ENCODE measurements around the gene WNT7A.
"Not testable (repeated sequence)": the region's sequence is repeated elsewhere in the genome, so short reads cannot be mapped to it uniquely, and the experiment has no call there.

The WNT7A gene
- 1.1 to 1.5 reads per million in 2 donors for total RNA-seq

GRCh38 chr3:13879946-13880810 is at the start of gene WNT7A:
Gene WNT7A, minus strand, starts transcription at chr3:13880071. Its CDS starts 255 bp downstream, at chr3:13879816.
- DNase-seq, result peak; percentile 30

GRCh38 chr3:13928741-13929140 is 48.9 kb upstream of the WNT7A start:
- not testable (repeated sequence) for DNase-seq

GRCh38 chr3:13927295-13927694 is 47.4 kb upstream of the WNT7A start:
- no peak for DNase-seq

- DNase-seq, result no peak
These were observed 36.5 kb upstream of the WNT7A start for GRCh38 chr3:13916375-13916774.

GRCh38 chr3:13902648-13903238 is 22.9 kb upstream of the WNT7A start:
- no peak for DNase-seq

- DNase-seq, result no peak
These were observed 22.2 kb upstream of the WNT7A start for GRCh38 chr3:13901935-13902584.

- no peak for DNase-seq
These were observed 18.5 kb upstream of the WNT7A start for GRCh38 chr3:13898346-13898745.

- DNase-seq, result no peak
These were observed 16.7 kb upstream of the WNT7A start for GRCh38 chr3:13896473-13897154.

GRCh38 chr3:13895155-13896105 is 15.6 kb upstream of the WNT7A start:
- DNase-seq, result peak; percentile 86

GRCh38 chr3:13894807-13895154 is 14.9 kb upstream of the WNT7A start:
- DNase-seq, result no peak

GRCh38 chr3:13894096-13894806 is 14.4 kb upstream of the WNT7A start:
- DNase-seq, result no peak

- no peak for DNase-seq
These were observed 12.4 kb upstream of the WNT7A start for GRCh38 chr3:13892304-13892703.

- DNase-seq, result no peak
These were observed 11.7 kb upstream of the WNT7A start for GRCh38 chr3:13891492-13892073.

GRCh38 chr3:13891017-13891392 is 11.1 kb upstream of the WNT7A start:
- DNase-seq, result no peak

GRCh38 chr3:13890377-13891016 is 10.6 kb upstream of the WNT7A start:
- DNase-seq, result peak; percentile 11

GRCh38 chr3:13888576-13888975 is 8.7 kb upstream of the WNT7A start:
- DNase-seq, result no peak

GRCh38 chr3:13887495-13888300 is 7.8 kb upstream of the WNT7A start:
- DNase-seq, result no peak

GRCh38 chr3:13886593-13887129 is 6.8 kb upstream of the WNT7A start:
- DNase-seq, result no peak

GRCh38 chr3:13885704-13886010 is 5.8 kb upstream of the WNT7A start:
- DNase-seq, result no peak
